NCI-H524 treated with DMSO at 0.1 percent for 48 hours (cell line): Measurements from ENCODE around the gene NELFE.
"Not testable (repeated sequence)": the region's sequence is repeated elsewhere in the genome, so short reads cannot be mapped to it uniquely, and the experiment has no call there.

ENCODE experiments used
- DNase-seq: peaks from one replicate; lab custom pipeline; 2025; lab: John Stamatoyannopoulos, UW

NELFE gene

GRCh38 chr6:31949926-31950548 is 8.7 kb downstream of the NELFE start:
- DNase-seq = no peak

- no peak for DNase-seq
These were observed 9.9 kb downstream of the NELFE start for GRCh38 chr6:31948753-31949413.

GRCh38 chr6:31948306-31948705 is 10.5 kb downstream of the NELFE start:
- DNase-seq = no peak

DNA sequence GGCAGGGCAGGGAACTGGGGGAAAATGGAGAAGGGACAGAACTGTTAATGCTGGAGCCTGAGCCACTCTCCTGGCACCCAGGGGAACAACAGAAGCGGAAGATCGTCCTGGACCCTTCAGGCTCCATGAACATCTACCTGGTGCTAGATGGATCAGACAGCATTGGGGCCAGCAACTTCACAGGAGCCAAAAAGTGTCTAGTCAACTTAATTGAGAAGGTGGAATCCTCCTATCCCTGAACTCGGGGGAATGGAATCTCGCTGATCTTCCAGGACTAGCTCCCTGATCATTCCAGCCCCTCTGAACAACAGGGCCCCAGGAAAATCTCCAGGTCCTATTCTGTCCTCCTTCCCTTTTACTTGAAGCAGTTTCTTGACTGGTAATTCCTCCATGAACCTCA is 10.9 kb downstream of the NELFE start:
- no peak for DNase-seq

GRCh38 chr6:31947070-31947675 is 11.6 kb downstream of the NELFE start:
- DNase-seq = no peak

DNA sequence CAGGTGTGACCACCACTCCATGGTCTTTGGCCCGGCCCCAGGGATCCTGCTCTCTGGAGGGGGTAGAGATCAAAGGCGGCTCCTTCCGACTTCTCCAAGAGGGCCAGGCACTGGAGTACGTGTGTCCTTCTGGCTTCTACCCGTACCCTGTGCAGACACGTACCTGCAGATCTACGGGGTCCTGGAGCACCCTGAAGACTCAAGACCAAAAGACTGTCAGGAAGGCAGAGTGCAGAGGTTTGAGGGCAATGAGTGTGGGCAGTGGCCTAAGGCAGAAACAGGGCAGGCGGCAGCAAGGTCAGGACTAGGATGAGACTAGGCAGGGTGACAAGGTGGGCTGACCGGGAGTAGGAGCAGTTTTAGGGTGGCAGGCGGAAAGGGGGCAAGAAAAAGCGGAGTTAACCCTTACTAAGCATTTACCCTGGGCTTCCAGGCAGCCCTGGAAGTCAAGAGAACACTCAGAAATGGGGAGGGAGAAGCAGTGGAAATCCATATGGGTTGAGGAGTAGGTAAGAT is 12.3 kb downstream of the NELFE start:
- no peak for DNase-seq

- DNase-seq = no peak
These were observed 13.0 kb downstream of the NELFE start, which contains the start of gene CFB for GRCh38 chr6:31945507-31946369. Gene CFB, plus strand, starts transcription at chr6:31946095. Its CDS starts 127 bp downstream, at chr6:31946222.

DNA sequence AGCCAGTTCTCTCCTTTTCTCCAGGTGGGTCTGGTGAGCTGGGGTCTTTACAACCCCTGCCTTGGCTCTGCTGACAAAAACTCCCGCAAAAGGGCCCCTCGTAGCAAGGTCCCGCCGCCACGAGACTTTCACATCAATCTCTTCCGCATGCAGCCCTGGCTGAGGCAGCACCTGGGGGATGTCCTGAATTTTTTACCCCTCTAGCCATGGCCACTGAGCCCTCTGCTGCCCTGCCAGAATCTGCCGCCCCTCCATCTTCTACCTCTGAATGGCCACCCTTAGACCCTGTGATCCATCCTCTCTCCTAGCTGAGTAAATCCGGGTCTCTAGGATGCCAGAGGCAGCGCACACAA is 13.6 kb downstream of the NELFE start:
- no peak for DNase-seq

DNA sequence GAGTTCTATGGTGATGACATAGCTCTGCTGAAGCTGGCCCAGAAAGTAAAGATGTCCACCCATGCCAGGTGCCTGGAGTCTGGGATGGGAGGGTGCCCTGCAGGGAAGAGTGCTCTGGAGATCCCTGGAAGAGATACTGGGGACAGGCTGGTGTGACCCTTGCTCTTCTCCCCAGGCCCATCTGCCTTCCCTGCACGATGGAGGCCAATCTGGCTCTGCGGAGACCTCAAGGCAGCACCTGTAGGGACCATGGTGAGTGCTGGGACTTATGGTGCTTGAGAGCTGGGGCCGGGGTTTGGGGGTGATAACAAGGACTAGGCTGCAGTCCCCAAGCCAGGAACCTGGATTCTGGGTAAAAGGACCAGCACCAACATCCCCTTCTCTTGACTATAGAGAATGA is 15.0 kb downstream of the NELFE start:
- DNase-seq = no peak

DNA sequence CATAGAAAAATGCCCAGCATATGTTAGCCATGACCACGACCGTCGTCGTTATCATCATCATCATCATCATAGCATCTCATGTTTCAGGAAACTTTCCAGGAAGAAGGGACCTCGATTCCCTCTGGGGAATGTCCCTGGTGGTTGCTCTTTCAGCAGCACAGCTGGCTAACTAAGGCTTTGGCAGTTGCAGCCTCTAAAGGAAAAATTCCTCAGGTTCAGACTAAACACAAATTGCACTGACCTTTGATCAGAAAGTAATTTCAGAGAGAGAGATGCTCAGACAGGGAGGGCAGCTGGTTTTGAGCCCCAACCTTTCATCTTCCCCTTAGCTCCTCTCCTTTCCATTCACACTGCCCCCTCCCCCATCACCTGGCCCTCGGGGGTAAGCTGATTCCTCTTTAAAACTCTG is 18.5 kb downstream of the NELFE start:
- DNase-seq = no peak

DNA sequence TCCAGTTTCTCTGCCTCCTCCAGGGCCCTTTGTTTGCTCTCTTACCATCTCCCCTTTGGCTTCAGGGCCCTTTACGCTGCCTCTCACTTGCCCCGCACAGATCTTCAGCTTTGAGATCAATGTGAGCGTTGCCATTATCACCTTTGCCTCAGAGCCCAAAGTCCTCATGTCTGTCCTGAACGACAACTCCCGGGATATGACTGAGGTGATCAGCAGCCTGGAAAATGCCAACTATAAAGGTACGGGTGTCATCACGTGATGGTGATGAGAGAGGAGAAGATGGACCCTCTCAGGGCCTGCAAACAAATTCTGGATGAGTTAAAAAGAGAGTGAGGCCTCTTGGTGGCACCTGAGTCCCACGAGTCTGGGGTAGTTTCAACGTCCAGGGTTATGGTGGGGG is 22.9 kb downstream of the NELFE start:
- DNase-seq = no peak

- DNase-seq = no peak
These were observed 23.8 kb downstream of the NELFE start for GRCh38 chr6:31935021-31935420.

- no peak for DNase-seq
These were observed 25.2 kb downstream of the NELFE start for GRCh38 chr6:31933537-31933936.

DNA sequence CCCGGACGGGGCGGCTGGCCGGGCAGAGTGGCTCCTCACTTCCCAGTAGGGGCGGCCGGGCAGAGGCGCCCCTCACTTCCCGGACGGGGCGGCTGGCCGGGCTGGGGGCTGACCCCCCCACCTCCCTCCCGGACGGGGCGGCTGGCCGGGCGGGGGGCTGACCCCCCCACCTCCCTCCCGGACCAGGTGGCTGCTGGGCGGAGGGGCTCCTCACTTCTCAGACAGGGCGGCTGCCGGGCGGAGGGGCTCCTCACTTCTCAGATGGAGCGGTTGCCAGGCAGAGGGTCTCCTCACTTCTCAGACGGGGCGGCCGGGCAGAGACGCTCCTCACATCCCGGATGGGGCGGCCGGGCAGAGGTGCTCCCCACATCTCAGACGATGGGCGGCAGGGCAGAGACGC is 26.6 kb downstream of the NELFE start:
- not testable (repeated sequence) for DNase-seq

- no peak for DNase-seq
These were observed 27.8 kb downstream of the NELFE start for GRCh38 chr6:31930962-31931361.

- no peak for DNase-seq
These were observed 30.2 kb downstream of the NELFE start for GRCh38 chr6:31928672-31928939.

GRCh38 chr6:31927863-31928671 is 30.7 kb downstream of the NELFE start:
- DNase-seq = no peak

DNA sequence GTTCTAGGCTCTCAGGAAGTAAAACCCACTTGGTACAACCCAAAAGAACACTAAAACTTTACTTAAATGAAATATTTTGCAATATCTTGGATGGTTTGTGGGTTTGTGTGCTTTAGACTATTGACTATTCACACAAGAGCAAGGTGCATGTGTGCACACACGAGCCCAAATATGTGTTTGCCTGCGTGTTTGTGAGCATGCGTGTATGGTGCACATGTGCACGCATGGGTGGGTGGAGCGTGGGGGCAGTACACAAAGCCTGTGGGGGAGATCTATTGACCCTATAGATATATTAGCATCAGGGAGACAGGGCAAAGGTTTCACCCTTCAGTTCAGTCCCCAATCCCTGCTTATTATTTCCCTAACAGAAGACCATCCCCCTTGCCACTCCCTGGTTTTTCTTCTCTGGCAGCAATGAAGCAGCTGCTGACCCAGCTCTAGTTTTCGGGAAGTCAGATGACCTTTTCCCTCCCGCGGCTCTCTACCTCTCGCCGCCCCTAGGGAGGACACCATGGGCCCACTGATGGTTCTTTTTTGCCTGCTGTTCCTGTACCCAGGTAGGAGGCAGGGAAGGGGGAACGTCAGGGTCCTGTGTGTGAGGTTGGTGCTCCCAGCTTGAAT is 31.4 kb downstream of the NELFE start, which contains the start of gene C2:
Gene C2 (plus strand): TSS at position 476 of the 621 bp plus-strand sequence. CDS start 36 bp downstream, at position 512.
- DNase-seq = no peak

GRCh38 chr6:31922942-31923341 is 35.8 kb downstream of the NELFE start:
- no peak for DNase-seq

- DNase-seq = no peak
These were observed 38.0 kb downstream of the NELFE start for GRCh38 chr6:31920811-31921210.

DNA sequence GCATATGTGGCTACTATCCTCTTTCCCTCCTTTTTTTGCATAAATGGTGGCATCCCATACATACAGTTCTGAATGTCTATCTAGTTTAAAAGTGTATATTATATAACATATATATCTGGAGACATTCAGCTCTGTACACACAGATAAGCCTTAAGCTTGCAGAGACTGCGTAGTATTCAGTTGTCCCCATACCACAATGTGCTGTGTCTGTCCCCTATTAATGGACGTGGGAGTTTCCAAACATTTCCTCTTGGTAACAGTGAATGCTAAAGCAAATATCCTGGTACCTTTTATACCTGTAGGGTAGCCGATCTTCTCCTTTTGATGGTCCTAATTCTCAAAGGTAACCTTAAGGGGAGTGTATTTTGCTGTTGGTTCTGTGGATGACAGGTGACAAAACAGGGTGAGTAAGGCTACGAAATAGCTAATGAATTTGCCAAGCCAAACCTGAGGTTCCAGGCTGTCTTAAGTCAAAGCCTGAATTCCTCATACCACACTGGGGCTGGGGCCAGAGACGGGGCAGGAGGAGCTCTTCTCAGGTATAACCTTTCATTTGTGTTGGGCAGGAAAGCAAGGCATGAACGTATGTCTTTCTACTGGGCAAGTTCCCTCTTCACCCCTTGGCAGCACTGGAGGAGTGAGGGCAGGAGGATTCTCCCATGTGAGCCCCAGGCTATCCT is 39.0 kb downstream of the NELFE start:
- no peak for DNase-seq
